Neural progenitor cell (in vitro differentiated cells): ENCODE measurements around the gene KMT5B. TPM values are rescaled to one million over a fixed set of nuclear protein-coding genes. Genes with fewer than 3 reads are reported as not detected.

Experiments
- DNase-seq: peaks from one replicate; pipeline ENCODE4 v3.0.0-alpha.2; 2016; ENCODE audit warnings: low spot score
- H2AFZ ChIP-seq: fragments of 200-600 bp; sonication (generic); replicated peaks from 2 replicates; pipeline ENCODE4 v1.6.1; 2016; ENCODE audit warnings: antibody characterized with exemption
- H3F3A ChIP-seq: fragments of 200-600 bp; sonication (generic); 2 replicates; pipeline ENCODE4 v1.6.1; 2016; ENCODE audit warnings: antibody characterized with exemption, low read depth
- H3K27ac ChIP-seq: fragments of 200-600 bp; sonication (generic); 2 replicates; pipeline ENCODE4 v1.5.1; 2016; ENCODE audit warnings: mild to moderate bottlenecking
- H3K27me3 ChIP-seq: fragments of 200-600 bp; sonication (generic); 2 replicates; pipeline ENCODE4 v1.6.1; 2016; ENCODE audit warnings: mild to moderate bottlenecking, moderate library complexity
- H3K36me3 ChIP-seq: fragments of 200-600 bp; sonication (generic); 2 replicates; pipeline ENCODE4 v1.5.1; 2016
- H3K4me1 ChIP-seq: fragments of 200-600 bp; sonication (generic); 2 replicates; pipeline ENCODE4 v1.6.1; 2016; ENCODE audit warnings: mixed run types
- H3K4me2 ChIP-seq: fragments of 200-600 bp; sonication (generic); 2 replicates; pipeline ENCODE4 v1.6.1; 2016
- H3K4me3 ChIP-seq: fragments of 200-600 bp; sonication (generic); 2 replicates; pipeline ENCODE4 v1.5.1; 2016
- H3K79me2 ChIP-seq: fragments of 200-600 bp; sonication (generic); 2 replicates; pipeline ENCODE4 v1.6.1; 2016; ENCODE audit warnings: low read depth
- H3K9ac ChIP-seq: fragments of 200-600 bp; sonication (generic); 2 replicates; pipeline ENCODE4 v1.6.1; 2016
- H3K9me3 ChIP-seq: fragments of 200-600 bp; sonication (generic); 2 replicates; pipeline ENCODE4 v1.5.1; 2016; ENCODE audit warnings: low read depth
- H4K20me1 ChIP-seq: fragments of 200-600 bp; sonication (generic); 2 replicates; pipeline ENCODE4 v1.6.1; 2016; ENCODE audit warnings: low read depth
- H3K27ac Mint-ChIP-seq: 3 replicates; pipeline ENCODE4 v1.8.0; 2021; ENCODE audit warnings: mixed read lengths
- H3K27me3 Mint-ChIP-seq: 2 replicates; pipeline ENCODE4 v1.8.0; 2022; ENCODE audit warnings: low read depth, mild to moderate bottlenecking, inconsistent platforms, moderate library complexity, mixed read lengths; ENCODE audit not compliant: insufficient read depth
- H3K36me3 Mint-ChIP-seq: 3 replicates; pipeline ENCODE4 v1.8.0; 2021; ENCODE audit warnings: mixed read lengths
- H3K4me1 Mint-ChIP-seq: 3 replicates; pipeline ENCODE4 v1.8.0; 2021; ENCODE audit warnings: mixed read lengths
- H3K4me3 Mint-ChIP-seq: 3 replicates; pipeline ENCODE4 v1.8.0; 2021; ENCODE audit warnings: mild to moderate bottlenecking, moderate library complexity, mixed read lengths
- H3K9me3 Mint-ChIP-seq: 3 replicates; pipeline ENCODE4 v1.8.0; 2020; ENCODE audit warnings: mixed read lengths
- EZH2 ChIP-seq: fragments of 200-600 bp; sonication (generic); IDR thresholded peaks from 2 replicates; pipeline ENCODE4 v1.6.1; 2017; ENCODE audit warnings: antibody characterized with exemption, mild to moderate bottlenecking, moderate library complexity
- EZH2phosphoT487 ChIP-seq: fragments of 200-600 bp; sonication (generic); IDR thresholded peaks from 2 replicates; pipeline ENCODE4 v1.6.1; 2017; ENCODE audit warnings: antibody characterized with exemption
- total RNA-seq: library from RNA; depleted of rRNA; stranded (reverse); fragments of >200 nt; gene quantifications from 2 replicates; pipeline ENCODE4 v1.2.3, GENCODE V29; 2015; ENCODE audit warnings: low replicate concordance
- TF ChIP-seq, protein P1 (sequence below): fragments of 200-600 bp; sonication (generic); IDR thresholded peaks from 2 replicates; pipeline ENCODE4 v1.5.1; 2017; ENCODE audit warnings: antibody characterized with exemption, mild to moderate bottlenecking

KMT5B gene
- total RNA-seq, 1 donor from 2014 or later = 62.4 TPM

DNA sequence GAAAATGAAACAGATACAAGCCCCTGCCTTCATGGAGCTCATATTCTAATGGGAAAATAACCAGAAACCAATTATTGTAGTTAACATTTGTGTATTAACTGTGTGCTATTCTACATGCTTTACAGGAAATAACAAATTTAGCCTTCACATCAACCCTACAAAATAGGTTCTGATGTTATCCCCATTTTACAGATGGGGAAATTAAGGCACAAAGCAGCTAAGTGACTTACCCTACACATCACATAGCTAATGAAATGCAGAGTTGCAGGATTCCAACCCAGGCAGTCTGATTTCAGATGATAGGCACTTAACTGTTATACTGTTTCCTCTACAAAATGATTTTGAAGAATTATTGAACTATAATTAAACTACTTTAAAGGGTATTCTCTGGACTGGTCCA is 43.7 kb downstream of the KMT5B start:
- H3K36me3 ChIP-seq = peaks cover 18% of the 10 kb centered on the region
- H3K4me3 ChIP-seq = no peak overlapping the region
- no peak for DNase-seq
- peaks cover 2% of the 10 kb centered on the region for H3K27me3 Mint-ChIP-seq
- no peak overlapping the region for H3K9ac ChIP-seq
- no peaks in the 10 kb centered on the region for H3K4me1 Mint-ChIP-seq
- no peaks in the 10 kb centered on the region for H3K4me1 ChIP-seq
- peaks cover 39% of the 10 kb centered on the region for H3K36me3 Mint-ChIP-seq
- H3K4me2 ChIP-seq = no peak overlapping the region
- H3K27ac ChIP-seq = no peak overlapping the region
- H3K9me3 Mint-ChIP-seq = no peaks in the 10 kb centered on the region
- no peak overlapping the region for H3K4me3 Mint-ChIP-seq
- H3F3A ChIP-seq = no peaks in the 10 kb centered on the region
- H3K27ac Mint-ChIP-seq = no peak overlapping the region
- H3K27me3 ChIP-seq = no peaks in the 10 kb centered on the region
- H3K9me3 ChIP-seq = no peaks in the 10 kb centered on the region
- no peaks in the 10 kb centered on the region for H4K20me1 ChIP-seq
- H3K79me2 ChIP-seq = no peaks in the 10 kb centered on the region
- H2AFZ ChIP-seq = no peak overlapping the region
- no peak for TF ChIP-seq EZH2
- TF ChIP-seq EZH2phosphoT487 = no peak
- TF ChIP-seq, protein P1, sequence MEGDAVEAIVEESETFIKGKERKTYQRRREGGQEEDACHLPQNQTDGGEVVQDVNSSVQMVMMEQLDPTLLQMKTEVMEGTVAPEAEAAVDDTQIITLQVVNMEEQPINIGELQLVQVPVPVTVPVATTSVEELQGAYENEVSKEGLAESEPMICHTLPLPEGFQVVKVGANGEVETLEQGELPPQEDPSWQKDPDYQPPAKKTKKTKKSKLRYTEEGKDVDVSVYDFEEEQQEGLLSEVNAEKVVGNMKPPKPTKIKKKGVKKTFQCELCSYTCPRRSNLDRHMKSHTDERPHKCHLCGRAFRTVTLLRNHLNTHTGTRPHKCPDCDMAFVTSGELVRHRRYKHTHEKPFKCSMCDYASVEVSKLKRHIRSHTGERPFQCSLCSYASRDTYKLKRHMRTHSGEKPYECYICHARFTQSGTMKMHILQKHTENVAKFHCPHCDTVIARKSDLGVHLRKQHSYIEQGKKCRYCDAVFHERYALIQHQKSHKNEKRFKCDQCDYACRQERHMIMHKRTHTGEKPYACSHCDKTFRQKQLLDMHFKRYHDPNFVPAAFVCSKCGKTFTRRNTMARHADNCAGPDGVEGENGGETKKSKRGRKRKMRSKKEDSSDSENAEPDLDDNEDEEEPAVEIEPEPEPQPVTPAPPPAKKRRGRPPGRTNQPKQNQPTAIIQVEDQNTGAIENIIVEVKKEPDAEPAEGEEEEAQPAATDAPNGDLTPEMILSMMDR = no peak

GRCh38 chr11:68168694-68169093 is 44.4 kb downstream of the KMT5B start:
- Mint-ChIP-seq H3K4me3 (no peak overlapping the region), H3K27me3 (peaks cover 2% of the 10 kb centered on the region), H3K4me1 (no peaks in the 10 kb centered on the region), H3K9me3 (no peaks in the 10 kb centered on the region), H3K27ac (no peak overlapping the region), H3K36me3 (peaks cover 34% of the 10 kb centered on the region)
- DNase-seq = no peak
- H3F3A ChIP-seq = no peaks in the 10 kb centered on the region
- no peaks in the 10 kb centered on the region for H4K20me1 ChIP-seq
- H3K27me3 ChIP-seq = no peaks in the 10 kb centered on the region
- H3K4me2 ChIP-seq = no peak overlapping the region
- no peak overlapping the region for H2AFZ ChIP-seq
- H3K36me3 ChIP-seq = peaks cover 14% of the 10 kb centered on the region
- TF ChIP-seq EZH2phosphoT487 (no peak), EZH2 (no peak)
- TF ChIP-seq, protein P1 = no peak
- H3K4me1 ChIP-seq = no peaks in the 10 kb centered on the region
- H3K27ac ChIP-seq = no peak overlapping the region
- no peak overlapping the region for H3K4me3 ChIP-seq
- no peaks in the 10 kb centered on the region for H3K79me2 ChIP-seq
- H3K9me3 ChIP-seq = no peaks in the 10 kb centered on the region
- no peak overlapping the region for H3K9ac ChIP-seq

GRCh38 chr11:68167474-68167873 is 45.6 kb downstream of the KMT5B start:
- Histone ChIP-seq H3K27ac (no peak overlapping the region), H3K9me3 (no peaks in the 10 kb centered on the region), H3K4me2 (no peak overlapping the region), H3K4me3 (no peak overlapping the region), H3K79me2 (no peaks in the 10 kb centered on the region), H3K4me1 (no peaks in the 10 kb centered on the region), H3F3A (no peaks in the 10 kb centered on the region), H4K20me1 (no peaks in the 10 kb centered on the region), H3K9ac (no peak overlapping the region), H2AFZ (no peak overlapping the region), H3K36me3 (peaks cover 11% of the 10 kb centered on the region), H3K27me3 (no peaks in the 10 kb centered on the region)
- no peak for DNase-seq
- no peak overlapping the region for H3K27ac Mint-ChIP-seq
- peaks cover 2% of the 10 kb centered on the region for H3K4me1 Mint-ChIP-seq
- no peak overlapping the region for H3K4me3 Mint-ChIP-seq
- H3K36me3 Mint-ChIP-seq = peaks cover 35% of the 10 kb centered on the region
- H3K27me3 Mint-ChIP-seq = peaks cover 2% of the 10 kb centered on the region
- TF ChIP-seq EZH2phosphoT487 = no peak
- no peaks in the 10 kb centered on the region for H3K9me3 Mint-ChIP-seq

- Histone ChIP-seq H3K79me2 (no peaks in the 10 kb centered on the region), H3K4me1 (no peaks in the 10 kb centered on the region), H3F3A (no peaks in the 10 kb centered on the region), H3K9ac (no peak overlapping the region), H3K9me3 (no peaks in the 10 kb centered on the region), H3K36me3 (peaks cover 11% of the 10 kb centered on the region), H3K27ac (no peak overlapping the region), H3K4me2 (no peak overlapping the region), H3K4me3 (no peak overlapping the region), H3K27me3 (no peaks in the 10 kb centered on the region), H2AFZ (no peak overlapping the region), H4K20me1 (no peaks in the 10 kb centered on the region)
- Mint-ChIP-seq H3K36me3 (peaks cover 38% of the 10 kb centered on the region), H3K27me3 (peaks cover 2% of the 10 kb centered on the region), H3K27ac (no peak overlapping the region), H3K9me3 (no peaks in the 10 kb centered on the region), H3K4me1 (peaks cover 6% of the 10 kb centered on the region), H3K4me3 (no peak overlapping the region)
- TF ChIP-seq, protein P1 = no peak
- no peak for TF ChIP-seq EZH2phosphoT487
- DNase-seq = no peak
These were observed 46.1 kb downstream of the KMT5B start for GRCh38 chr11:68166969-68167368.
